NCI-H1694 (cell line): Measurements from ENCODE around the gene NUP160.
"Not testable (repeated sequence)": the region's sequence is repeated elsewhere in the genome, so short reads cannot be mapped to it uniquely, and the experiment has no call there.

Source experiments
- DNase-seq: peaks from one replicate; lab custom pipeline; 2025; lab: John Stamatoyannopoulos, UW

The NUP160 gene

GRCh38 chr11:47861728-47862127 is 13.6 kb upstream of the NUP160 start:
- DNase-seq, result no peak

GRCh38 chr11:47860536-47860935 is 12.4 kb upstream of the NUP160 start:
- DNase-seq, result no peak

- no peak for DNase-seq
These were observed 9.9 kb upstream of the NUP160 start for GRCh38 chr11:47857892-47858543.

- no peak for DNase-seq
These were observed 9.3 kb upstream of the NUP160 start for GRCh38 chr11:47857485-47857884.

GRCh38 chr11:47856186-47856585 is 8.0 kb upstream of the NUP160 start:
- no peak for DNase-seq

- DNase-seq, result no peak
These were observed 6.5 kb upstream of the NUP160 start for GRCh38 chr11:47854667-47855066.

- no peak for DNase-seq
These were observed 3.9 kb upstream of the NUP160 start for GRCh38 chr11:47852053-47852452.

- no peak for DNase-seq
These were observed 2.2 kb upstream of the NUP160 start for GRCh38 chr11:47850337-47850736.

GRCh38 chr11:47848700-47849155 is 578 bp upstream of the NUP160 start:
- DNase-seq, result no peak

- no peak for DNase-seq
These were observed 636 bp downstream of the NUP160 start for GRCh38 chr11:47847537-47847891.

GRCh38 chr11:47846998-47847397 is 1.2 kb downstream of the NUP160 start:
- no peak for DNase-seq

- no peak for DNase-seq
These were observed 4.6 kb downstream of the NUP160 start for GRCh38 chr11:47843361-47844055.

- DNase-seq, result no peak
These were observed 5.4 kb downstream of the NUP160 start for GRCh38 chr11:47842749-47843148.

- DNase-seq, result no peak
These were observed 10.2 kb downstream of the NUP160 start for GRCh38 chr11:47837929-47838328.

GRCh38 chr11:47837292-47837691 is 10.9 kb downstream of the NUP160 start:
- no peak for DNase-seq

GRCh38 chr11:47830013-47830412 is 18.1 kb downstream of the NUP160 start:
- DNase-seq, result not testable (repeated sequence)

- DNase-seq, result no peak
These were observed 19.9 kb downstream of the NUP160 start for GRCh38 chr11:47828284-47828683.

- DNase-seq, result not testable (repeated sequence)
These were observed 25.5 kb downstream of the NUP160 start for GRCh38 chr11:47822664-47823063.

- no peak for DNase-seq
These were observed 28.4 kb downstream of the NUP160 start for GRCh38 chr11:47819743-47820142.

GRCh38 chr11:47800759-47801158 is 47.4 kb downstream of the NUP160 start:
- no peak for DNase-seq

- no peak for DNase-seq
These were observed 50.5 kb downstream of the NUP160 start for GRCh38 chr11:47797633-47798032.

- no peak for DNase-seq
These were observed 56.2 kb downstream of the NUP160 start for GRCh38 chr11:47791774-47792430.

- not testable (repeated sequence) for DNase-seq
These were observed 58.1 kb downstream of the NUP160 start for GRCh38 chr11:47790017-47790416.
